Ammon's horn (tissue), 1 donor: ENCODE data around the gene DCAF8L2.
"Not testable (repeated sequence)": the region's sequence is repeated elsewhere in the genome, so short reads cannot be mapped to it uniquely, and the experiment has no call there.

ENCODE experiments used
- DNase-seq: peaks from one replicate; pipeline ENCODE4 v3.0.0-alpha.2; 2016; ENCODE audit warnings: low spot score

Gene DCAF8L2

DNA sequence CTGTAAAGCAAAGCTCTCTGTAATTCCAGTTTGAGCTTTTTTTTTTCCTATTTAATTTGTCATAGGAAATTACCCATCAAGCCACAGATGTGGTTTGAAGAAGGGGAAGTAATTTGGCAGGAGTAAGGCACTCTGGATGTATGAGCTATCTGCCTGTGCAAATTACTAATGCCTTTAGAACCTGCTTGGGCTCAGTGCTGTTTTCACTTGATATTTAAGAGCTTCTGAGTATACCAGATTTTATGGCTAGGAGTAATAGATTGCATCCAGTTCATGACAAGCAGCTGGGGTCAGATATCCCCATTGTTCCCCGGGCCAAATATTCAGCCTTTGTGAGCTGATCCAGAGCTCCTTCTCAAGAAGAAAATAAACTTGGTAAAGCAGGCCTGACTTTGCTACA is 89.1 kb downstream of the DCAF8L2 start:
- DNase-seq, result no peak

- no peak for DNase-seq
Measured at GRCh38 chrX:27680726-27681125, 90.6 kb downstream of the DCAF8L2 start.

DNA sequence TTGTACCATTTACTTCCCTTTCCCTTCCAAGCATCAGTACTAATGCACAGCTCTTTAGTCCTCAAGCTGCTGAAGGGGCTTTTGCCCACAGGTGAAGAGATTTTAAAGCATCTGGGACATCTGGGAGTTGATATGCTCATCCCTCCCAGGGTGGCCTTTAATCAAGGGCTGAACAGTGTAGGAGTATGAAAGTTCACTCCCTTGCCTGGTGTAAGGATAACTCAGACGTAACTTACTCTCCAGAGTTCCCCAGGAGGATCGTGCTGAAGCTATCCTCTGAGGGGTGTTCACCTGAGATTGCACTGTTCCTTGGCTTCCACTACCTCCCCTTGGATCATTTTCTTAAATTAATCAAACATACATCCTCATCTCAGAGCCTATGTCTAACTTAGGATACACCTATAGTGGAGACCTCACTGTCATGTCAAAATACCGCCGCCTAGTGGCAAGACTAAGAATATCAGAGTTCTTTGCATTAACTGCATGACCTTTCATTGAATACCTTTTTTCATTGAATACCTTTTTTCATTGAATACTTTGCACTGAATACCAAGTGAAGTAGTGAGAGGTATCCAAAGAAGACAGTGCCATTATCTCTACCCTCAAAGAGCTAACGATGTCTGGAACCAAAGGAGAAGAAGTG is 93.5 kb downstream of the DCAF8L2 start:
- DNase-seq, result not testable (repeated sequence)

- no peak for DNase-seq
Measured at GRCh38 chrX:27694667-27695066, 104.5 kb downstream of the DCAF8L2 start.

DNA sequence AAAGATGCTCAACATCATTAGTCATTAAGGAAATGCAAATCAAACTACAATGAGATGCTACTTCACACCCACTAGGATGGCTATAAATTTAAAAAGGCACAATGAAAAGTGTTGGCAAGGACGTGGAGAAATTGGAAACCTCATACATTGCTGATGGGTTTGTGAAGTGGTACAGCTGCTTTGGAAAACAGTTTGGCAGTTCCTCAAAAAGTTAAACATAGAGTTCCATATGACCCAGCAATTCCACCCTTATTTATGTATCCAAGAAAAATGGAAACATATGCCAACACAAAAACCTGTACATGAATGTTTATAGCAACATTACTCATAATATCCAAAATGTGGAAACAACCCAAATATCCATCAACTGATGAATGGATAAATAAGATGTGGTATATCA is 116.4 kb downstream of the DCAF8L2 start:
- no peak for DNase-seq

DNA sequence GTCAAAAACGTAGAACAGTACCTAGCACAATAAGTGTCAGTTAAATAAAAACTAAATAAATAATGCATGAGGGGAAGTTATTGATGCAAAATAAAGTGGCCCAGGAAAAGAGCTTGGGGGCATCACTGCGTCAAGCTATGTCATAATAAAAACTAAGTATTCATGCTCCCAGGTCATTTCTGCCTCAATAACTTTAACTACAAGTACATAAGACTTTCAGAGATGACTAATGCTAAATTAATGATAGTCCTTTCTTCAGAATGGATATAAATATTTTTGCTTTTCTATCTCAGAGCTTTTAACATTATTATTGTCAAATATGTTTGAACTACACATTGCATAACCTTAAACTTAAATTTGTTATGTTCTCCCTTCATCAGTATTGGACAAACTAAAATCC is 125.5 kb downstream of the DCAF8L2 start:
- DNase-seq, result no peak

- no peak for DNase-seq
Measured at GRCh38 chrX:27728291-27728690, 138.1 kb downstream of the DCAF8L2 start.

DNA sequence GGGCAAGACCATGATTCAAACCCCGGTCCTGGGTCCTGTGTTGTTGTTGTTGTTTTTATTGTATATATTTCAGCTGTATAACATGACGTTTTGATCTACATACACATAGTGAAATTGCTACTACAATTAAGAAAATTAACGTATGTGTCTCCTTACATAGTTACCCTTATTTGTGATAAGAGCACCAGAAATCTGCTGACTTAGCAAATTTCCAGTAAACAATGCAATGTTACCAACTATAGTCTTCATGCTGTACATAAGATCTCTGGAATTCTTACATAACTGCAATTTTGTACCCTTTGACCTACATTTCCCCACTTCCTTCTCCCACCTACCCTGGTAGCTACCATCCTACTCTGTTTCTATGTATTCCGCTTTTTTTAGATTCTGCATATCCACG is 141.8 kb downstream of the DCAF8L2 start:
- DNase-seq, result no peak

DNA sequence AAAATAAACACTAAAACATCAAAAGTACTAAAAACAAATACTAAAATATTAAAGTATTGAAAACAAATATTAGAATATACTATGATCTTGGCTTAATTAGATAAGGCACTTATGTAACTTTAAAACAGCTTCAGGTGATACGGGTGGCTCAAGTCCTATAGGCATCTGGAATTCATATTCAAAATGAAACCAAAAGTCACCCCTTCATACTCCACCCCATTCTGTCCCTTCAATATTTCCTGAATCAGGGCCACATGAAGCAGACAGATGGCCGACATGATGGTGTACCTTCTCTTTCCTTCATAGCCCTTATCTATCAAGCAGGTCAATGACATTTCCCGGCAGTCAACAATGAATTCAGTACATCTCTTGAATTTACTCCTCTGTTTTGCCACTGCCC is 145.8 kb downstream of the DCAF8L2 start:
- DNase-seq, result no peak

- no peak for DNase-seq
Measured at GRCh38 chrX:27740933-27741332, 150.8 kb downstream of the DCAF8L2 start.

- DNase-seq, result not testable (repeated sequence)
Measured at GRCh38 chrX:27743521-27743920, 153.4 kb downstream of the DCAF8L2 start.

DNA sequence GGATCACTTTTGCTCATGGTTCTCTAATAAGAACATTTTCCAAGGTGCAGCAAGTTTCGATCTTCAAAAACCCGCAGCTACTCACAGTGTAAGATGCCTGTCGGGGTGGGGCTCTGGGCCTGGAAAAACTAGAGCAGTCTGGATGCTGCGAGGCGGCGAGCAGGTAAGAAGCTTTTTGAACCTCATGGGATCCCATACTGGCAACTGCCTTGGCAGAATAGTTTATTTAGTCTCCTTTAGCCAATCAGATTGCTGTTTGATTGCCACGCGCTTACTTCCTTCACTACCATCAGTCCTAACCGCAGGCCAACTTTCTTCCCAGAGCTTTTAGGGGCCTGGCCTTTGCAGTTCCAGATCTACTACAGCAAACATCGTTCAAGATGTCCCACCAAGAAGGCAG is 156.4 kb downstream of the DCAF8L2 start:
- no peak for DNase-seq

DNA sequence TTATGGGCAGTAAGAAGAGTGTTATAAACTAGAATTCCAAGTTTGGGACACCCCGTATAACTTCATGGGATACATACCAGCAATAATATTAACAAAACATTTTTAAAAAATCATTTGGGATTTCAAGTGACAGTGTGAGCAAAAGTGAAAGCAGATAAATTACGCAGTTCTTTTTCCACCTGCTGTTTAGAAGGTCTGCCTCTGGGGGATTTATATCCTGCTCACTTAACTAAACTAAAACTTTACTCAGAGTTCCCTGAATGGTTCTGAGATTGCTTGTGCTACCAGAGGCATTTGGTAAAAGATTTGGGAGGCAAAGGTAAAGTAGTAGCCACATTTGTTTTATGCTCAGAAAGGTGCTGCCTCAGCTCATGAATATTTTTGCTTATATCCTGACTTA is 160.2 kb downstream of the DCAF8L2 start:
- not testable (repeated sequence) for DNase-seq

DNA sequence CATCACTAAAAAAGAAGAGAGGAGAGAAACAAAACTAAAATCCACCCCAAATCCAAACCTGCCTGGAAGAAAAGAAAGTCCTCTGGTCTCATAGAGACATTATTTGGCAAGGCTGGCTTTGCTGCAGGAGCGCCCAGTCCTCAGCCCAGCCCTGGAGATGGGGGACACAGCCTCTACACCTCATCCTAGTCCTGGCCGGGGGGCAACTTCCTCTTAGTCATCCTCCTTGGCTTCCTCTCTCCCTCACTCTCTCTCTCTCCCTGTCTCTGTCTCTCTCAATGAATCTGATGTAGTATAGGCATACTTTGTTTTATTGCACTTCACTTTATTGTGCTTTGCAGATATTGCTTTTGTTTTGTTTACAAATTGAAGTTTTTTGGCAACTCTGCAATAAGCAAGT is 161.8 kb downstream of the DCAF8L2 start:
- no peak for DNase-seq

GRCh38 chrX:27765718-27766117 is 175.6 kb downstream of the DCAF8L2 start:
- DNase-seq, result no peak

GRCh38 chrX:27767387-27767786 is 177.2 kb downstream of the DCAF8L2 start:
- no peak for DNase-seq

GRCh38 chrX:27775984-27776383 is 185.8 kb downstream of the DCAF8L2 start:
- DNase-seq, result no peak

GRCh38 chrX:27796640-27797257 is 206.6 kb downstream of the DCAF8L2 start:
- no peak for DNase-seq

DNA sequence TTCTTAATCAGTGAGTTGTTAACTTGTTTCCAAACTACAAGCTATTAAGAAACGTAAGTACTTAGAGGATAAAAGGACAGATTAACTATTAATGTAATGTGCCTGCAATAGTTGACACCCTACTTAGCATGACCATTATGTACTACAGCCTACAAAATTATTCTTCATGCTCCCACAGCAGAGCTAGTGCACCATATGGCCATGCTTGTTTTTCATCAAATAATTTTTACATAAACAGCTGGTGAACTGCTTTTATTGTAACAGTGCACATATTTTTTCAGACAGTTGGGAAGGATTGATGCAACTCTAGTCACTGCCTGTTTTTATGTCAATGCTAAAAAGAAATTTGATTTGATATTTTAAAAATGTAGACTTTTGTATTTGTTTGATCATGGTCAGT is 207.4 kb downstream of the DCAF8L2 start:
- peak; percentile 14 for DNase-seq
